RWPE1 (cell line): ENCODE data around the gene TSPAN10.
A peak's percentile ranks its signal among the peaks of the same experiment; 100 is the strongest.

ENCODE experiments used
- CTCF ChIA-PET: fragments of 350-600 bp; sonication (Branson Sonifier 250); formaldehyde crosslinking; extraction: SDS; loops from one replicate; lab custom pipeline; 2021; lab: Yijun Ruan, JAX
- POLR2A ChIA-PET: fragments of 400-600 bp; formaldehyde crosslinking; extraction: SDS; loops from one replicate; lab custom pipeline; 2020; ENCODE audit warnings: antibody characterized with exemption; ENCODE audit not compliant: low non-redundant PET; lab: Yijun Ruan, JAX
- DNase-seq: peaks from one replicate; pipeline ENCODE4 v3.0.0; 2012; ENCODE audit warnings: low spot score
- H3K27ac ChIP-seq: fragments of 450-650 bp; 2 replicates; pipeline ENCODE4 v1.5.1; 2017
- TF ChIP-seq, protein P1 (sequence below): fragments of 450-650 bp; conservative IDR thresholded peaks from 2 replicates; pipeline ENCODE4 v1.5.1; 2017; ENCODE audit warnings: low read depth, mild to moderate bottlenecking

Gene TSPAN10

GRCh38 chr17:81681672-81682071 lies 44.7 kb downstream of the TSPAN10 start:
- ChIA-PET CTCF (no interaction called here), POLR2A (interaction anchor here (0.6 kb wide), 1 partner anchor 23 kb away, joined by 3 read pairs; no protein-coding TSS in a partner anchor)
- TF ChIP-seq, protein P1, sequence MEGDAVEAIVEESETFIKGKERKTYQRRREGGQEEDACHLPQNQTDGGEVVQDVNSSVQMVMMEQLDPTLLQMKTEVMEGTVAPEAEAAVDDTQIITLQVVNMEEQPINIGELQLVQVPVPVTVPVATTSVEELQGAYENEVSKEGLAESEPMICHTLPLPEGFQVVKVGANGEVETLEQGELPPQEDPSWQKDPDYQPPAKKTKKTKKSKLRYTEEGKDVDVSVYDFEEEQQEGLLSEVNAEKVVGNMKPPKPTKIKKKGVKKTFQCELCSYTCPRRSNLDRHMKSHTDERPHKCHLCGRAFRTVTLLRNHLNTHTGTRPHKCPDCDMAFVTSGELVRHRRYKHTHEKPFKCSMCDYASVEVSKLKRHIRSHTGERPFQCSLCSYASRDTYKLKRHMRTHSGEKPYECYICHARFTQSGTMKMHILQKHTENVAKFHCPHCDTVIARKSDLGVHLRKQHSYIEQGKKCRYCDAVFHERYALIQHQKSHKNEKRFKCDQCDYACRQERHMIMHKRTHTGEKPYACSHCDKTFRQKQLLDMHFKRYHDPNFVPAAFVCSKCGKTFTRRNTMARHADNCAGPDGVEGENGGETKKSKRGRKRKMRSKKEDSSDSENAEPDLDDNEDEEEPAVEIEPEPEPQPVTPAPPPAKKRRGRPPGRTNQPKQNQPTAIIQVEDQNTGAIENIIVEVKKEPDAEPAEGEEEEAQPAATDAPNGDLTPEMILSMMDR, result no peak
- H3K27ac ChIP-seq, result peak overlapping the region; percentile 91
- no peak for DNase-seq

DNA sequence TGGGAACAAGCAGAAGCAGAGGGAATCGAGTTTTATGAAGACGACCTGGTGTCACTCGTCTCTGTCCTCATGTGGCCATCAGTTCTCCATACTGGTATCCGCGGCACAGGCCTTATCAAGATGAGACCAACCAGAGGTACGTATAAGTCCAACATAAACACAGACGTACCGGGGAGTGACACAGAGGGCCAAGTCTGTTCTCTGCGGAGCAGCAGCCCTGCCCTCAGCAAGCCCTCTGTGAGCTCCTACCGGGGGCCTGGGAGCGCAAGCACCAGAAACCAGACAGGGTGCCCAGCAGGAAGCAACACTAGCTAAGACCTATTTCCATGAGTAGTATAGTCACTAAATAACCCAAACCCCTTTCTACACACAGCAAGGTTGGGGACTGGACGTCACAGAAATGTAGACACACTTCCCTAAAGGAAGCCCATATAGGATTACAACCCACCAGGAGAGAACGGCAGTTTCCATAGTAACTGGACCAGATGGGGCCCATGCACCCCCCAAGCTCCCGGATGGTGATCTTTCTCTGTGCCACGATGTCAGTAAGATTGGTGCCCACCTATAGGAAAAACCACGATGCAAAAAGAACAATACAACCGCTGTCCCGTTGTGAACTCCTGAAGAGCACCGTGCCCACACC lies 45.7 kb downstream of the TSPAN10 start:
- ChIA-PET CTCF (interaction anchor here (1.3 kb wide), 1 partner anchor 19 kb away, joined by 6 read pairs; no protein-coding TSS in a partner anchor), POLR2A (interaction anchor here (1.2 kb wide), 1 partner anchor 16 kb away, joined by 5 read pairs; the partner anchor contains the start of gene CCDC137)
- DNase-seq, result no peak
- peak overlapping the region; percentile 91 for H3K27ac ChIP-seq
- TF ChIP-seq, protein P1, result no peak

GRCh38 chr17:81683208-81683583 lies 46.2 kb downstream of the TSPAN10 start:
- H3K27ac ChIP-seq, result peak overlapping the region; percentile 91
- TF ChIP-seq, protein P1, result no peak
- DNase-seq, result peak; percentile 23
- ChIA-PET POLR2A (interaction anchor here (1.2 kb wide), 1 partner anchor 16 kb away, joined by 5 read pairs; the partner anchor contains the start of gene CCDC137), CTCF (interaction anchor here (0.6 to 1.3 kb wide), 2 partner anchors 19 to 150 kb away, joined by 3 to 6 read pairs; partner anchors contain the start of gene MCRIP1)

- CTCF ChIA-PET, result interaction anchor here (0.6 to 1.3 kb wide), 2 partner anchors 18 to 149 kb away, joined by 3 to 6 read pairs; partner anchors contain the start of gene MCRIP1
- DNase-seq, result peak; percentile 99
- H3K27ac ChIP-seq, result peak within 1 kb of the TSS; percentile 91
- TF ChIP-seq, protein P1, result no peak
- POLR2A ChIA-PET, result interaction anchor here (1.2 kb wide), 1 partner anchor 17 kb away, joined by 5 read pairs; the partner anchor contains the start of gene CCDC137
These were observed 46.8 kb downstream of the TSPAN10 start, which contains the start of the genes ARL16 and HGS for GRCh38 chr17:81683584-81684441. ARL16 (minus strand) TSS chr17:81683797; CDS start chr17:81683753, 44 bp downstream. HGS (plus strand) TSS chr17:81684011; CDS start chr17:81684067, 56 bp downstream.

- TF ChIP-seq, protein P1, result no peak
- POLR2A ChIA-PET, result interaction anchor here (1.0 to 1.3 kb wide), 2 partner anchors 11 to 19 kb away, joined by 3 to 6 read pairs; partner anchors contain the start of gene MRPL12
- DNase-seq, result no peak
- CTCF ChIA-PET, result interaction anchor here (0.9 kb wide), 1 partner anchor 17 kb away, joined by 3 read pairs; no protein-coding TSS in a partner anchor
- peak overlapping the region; percentile 91 for H3K27ac ChIP-seq
These were observed 47.5 kb downstream of the TSPAN10 start for GRCh38 chr17:81684442-81684911.
